GM18526 (cell line): ENCODE data around the gene RGS14.

Experiments used
- POLR2A ChIP-seq: IDR thresholded peaks from 3 replicates; pipeline ENCODE4 v1.6.1; 2011; ENCODE audit not compliant: insufficient read length; ENCODE audit errors: extremely low read depth

The RGS14 gene

DNA sequence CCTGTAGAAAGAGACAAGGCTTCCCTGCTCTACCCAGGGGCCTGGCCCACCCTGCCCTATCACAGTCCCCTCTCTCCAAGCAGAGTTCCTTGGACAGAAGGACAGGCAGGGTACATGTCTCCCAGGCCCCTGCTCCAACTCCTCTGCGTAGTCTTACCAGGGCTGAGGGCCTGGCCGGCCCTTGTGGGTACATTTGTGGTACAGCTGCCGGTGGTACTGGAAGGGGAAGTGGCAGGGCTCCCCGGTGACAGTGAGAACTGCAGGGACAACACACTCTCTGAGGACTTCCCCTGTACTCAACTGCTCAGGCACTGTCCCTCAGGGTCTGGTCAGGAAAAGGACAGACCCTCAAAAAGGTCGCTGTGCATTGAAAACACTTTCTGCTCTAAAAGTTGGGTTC is 48.1 kb downstream of the RGS14 start:
- no peak for TF ChIP-seq POLR2A

DNA sequence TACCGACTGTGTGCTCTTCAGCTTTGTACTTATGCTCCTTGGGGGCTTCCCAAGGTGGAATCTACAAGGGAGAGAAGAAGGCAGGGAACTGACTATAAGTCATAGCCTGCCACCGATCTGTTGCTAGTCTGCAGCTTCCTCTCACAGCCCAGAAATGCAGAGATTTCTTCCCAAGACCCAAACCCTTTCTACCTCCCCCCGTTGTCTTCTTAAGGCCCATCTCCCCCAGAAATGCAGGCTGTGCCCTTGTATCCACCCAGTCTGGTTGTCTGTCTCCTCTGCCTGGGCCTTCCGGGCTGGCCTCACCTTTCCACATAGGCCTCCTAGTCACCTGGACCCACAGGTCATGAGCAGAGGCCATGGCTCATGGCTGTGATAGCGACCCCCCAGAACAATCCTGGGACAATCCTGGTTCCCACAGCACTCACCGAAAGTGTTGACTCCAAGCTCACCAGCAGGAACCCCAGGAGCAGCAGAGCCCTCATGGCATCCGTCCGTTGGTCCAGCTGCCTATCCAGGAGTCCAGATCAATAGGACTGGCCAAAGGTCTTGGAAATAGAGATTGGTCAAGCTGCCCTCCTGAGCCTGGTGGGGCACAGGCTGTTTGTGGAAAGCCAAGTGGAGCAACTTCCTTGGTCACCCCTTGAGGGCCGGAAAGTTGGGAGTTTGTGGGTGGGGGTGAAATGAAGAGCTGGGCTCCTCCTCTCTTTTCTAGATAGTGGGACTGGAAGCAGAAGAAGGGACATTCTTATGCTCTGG is 51.5 kb downstream of the RGS14 start, which contains the start of gene F12:
TSS of gene F12 (minus strand) at position 522 of the 759 bp plus-strand sequence. CDS start at position 485, 37 bp downstream.
- no peak for TF ChIP-seq POLR2A

DNA sequence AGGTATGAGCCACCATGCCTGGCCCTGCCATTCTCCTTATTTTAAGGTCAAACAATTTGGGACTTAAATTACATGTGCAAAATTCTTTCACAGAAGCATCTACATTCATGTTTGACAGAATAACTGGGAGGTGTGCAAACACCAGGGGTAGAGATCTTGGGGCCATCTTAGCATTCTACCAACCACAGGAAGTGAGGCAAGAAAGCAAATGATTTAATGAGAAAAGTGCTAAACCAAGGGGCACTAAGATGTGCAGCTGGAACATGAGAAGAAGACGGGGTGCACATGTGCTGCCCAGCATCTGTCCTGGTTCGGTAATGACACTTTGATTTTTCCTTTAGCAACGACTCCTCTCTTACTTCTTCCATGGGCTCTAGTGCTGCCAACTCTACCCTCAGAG is 52.9 kb downstream of the RGS14 start:
- no peak for TF ChIP-seq POLR2A

DNA sequence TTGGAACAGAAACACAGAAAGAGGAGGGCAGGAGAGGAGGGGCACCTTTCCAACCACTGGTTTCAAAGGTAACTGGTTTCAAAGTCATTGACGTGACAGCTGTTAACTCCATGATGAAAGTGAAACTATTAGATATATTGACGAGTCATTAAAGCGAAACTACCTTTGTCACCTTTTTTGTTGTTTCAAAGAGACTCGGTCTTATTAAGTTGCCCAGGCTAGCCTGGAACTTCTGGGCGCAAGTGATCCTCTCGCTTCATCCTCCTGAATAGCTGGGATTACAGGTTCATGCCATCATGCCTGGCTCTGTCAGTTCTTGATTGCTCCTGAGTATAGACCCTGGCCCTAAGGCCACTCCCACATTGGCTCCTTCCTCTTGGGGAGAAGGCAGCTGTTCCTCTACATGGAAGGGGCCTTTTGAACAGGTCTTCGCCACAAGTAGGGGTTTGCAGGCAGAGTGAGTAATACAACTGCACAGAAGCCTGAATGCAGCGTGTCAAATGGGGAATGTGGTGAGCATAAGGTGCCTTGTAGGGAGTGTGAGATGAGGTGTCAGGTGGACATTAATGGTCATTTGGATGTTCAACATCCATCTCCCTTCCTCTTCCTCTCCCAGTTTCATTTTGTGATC is 55.0 kb downstream of the RGS14 start:
- TF ChIP-seq POLR2A: peak; percentile 21

DNA sequence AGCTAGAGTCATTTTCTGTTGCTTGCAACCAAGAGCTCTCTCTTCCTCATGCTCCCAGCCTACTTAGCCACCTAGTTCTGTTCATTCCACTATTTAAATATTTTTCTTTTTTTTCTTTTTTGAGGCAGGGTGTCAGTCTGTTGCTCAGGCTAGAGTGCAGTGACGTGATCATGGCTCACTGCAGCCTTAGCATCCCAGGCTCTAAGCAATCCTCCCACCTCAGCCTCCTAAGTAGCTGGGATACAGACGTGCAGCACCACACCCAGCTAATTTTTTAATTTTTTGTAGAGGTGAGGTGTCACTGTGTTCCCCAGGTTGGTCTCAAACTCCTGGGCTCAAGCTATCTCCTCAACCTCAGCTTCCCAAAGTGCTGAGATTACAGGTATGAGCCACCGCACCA is 56.8 kb downstream of the RGS14 start:
- TF ChIP-seq POLR2A: no peak

DNA sequence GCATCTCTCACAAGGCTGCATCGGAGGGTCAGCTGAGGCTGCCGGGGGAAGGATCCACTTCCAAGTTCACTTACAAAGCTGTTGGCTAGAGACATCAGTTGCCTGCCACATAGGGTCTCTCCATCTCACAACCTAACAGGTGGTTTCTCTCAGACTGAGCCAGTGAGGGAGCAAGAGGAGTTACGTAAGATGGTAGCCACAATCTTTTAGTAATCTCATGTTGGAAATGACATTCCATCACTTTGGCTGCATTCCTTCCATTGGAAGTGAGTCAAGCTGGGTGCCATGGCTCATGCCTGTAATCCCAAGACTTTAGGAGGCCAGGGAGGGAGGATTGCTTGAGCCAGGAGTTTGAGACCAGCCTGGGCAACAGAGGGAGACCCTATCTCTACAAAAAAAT is 61.3 kb downstream of the RGS14 start:
- no peak for TF ChIP-seq POLR2A

DNA sequence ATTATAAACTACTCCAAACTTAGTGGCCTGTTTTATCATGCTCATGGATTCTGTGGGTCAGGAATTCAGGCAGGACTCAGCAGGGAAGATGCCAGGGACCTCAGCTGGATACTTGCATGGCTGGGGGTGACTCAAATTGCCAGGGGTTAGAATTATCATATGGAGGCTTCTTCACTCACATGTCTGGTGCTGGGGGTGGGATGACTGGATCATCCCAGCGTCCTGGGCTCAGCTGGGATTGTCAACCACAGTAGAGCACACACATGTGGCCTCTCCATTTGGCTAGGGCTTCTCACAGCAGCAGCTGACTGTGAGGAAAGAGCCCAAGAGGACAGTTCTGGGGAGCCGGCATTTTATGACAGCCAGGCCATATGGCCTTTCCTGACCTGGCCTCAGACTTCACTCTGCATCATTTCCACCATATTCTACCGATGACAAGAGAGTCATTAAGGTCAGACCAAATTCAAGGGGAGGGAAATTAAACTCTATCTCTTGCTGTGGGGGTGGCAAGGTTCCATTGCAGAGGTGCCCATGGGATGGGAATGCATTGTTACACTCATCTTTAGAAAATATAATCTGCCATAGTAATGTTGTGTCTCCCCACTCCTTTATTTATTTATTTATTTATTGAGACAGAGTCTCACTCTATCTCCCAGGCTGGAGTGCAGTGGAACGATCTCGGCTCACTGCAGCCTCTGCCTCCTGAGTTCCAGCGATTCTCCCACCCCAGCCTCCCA is 63.5 kb downstream of the RGS14 start:
- no peak for TF ChIP-seq POLR2A
